Right atrium auricular region (tissue), 2 donors: ENCODE data around the gene TESK1. TPM values are rescaled to one million over a fixed set of nuclear protein-coding genes. Genes with fewer than 3 reads are reported as not detected.

Experiments
- DNase-seq: peaks from one replicate; pipeline ENCODE4 v3.0.0-alpha.2; 2019; ENCODE audit warnings: low spot score
- H3K27ac ChIP-seq, 2 donors: fragments of 200-600 bp; sonication (generic); 1 replicate in 1 of 2; 2 replicates in 1 of 2; pipeline ENCODE4 v1.5.1; 2016 to 2019
- H3K27me3 ChIP-seq, 2 donors: fragments of 200-600 bp; sonication (generic); one replicate each; pipeline versions ENCODE4 v1.5.1 to v1.6.0; 2017 to 2019
- H3K36me3 ChIP-seq: fragments of 200-600 bp; sonication (generic); one replicate; pipeline ENCODE4 v1.5.1; 2016
- H3K4me1 ChIP-seq, 2 donors: fragments of 200-600 bp; sonication (generic); one replicate each; pipeline versions ENCODE4 v1.5.1 to v1.6.0; 2017 to 2019
- H3K4me3 ChIP-seq, 2 donors: fragments of 200-600 bp; sonication (generic); 1 replicate in 1 of 2; 2 replicates in 1 of 2; pipeline ENCODE4 v1.5.1; 2017 to 2019; ENCODE audit warnings: mild to moderate bottlenecking in 1 of 2, moderate library complexity in 1 of 2
- H3K9me3 ChIP-seq, 2 donors: fragments of 200-600 bp; sonication (generic); one replicate each; pipeline ENCODE4 v1.5.1; 2019
- total RNA-seq, 2 donors: library from RNA; depleted of rRNA; stranded (reverse); fragments of >200 nt; gene quantifications; one replicate each; pipeline ENCODE4 v1.1.0, GENCODE V29; 2016
- TF ChIP-seq, protein P1 (sequence below), 2 donors: fragments of 200-600 bp; sonication (generic); IDR thresholded peaks; one replicate each; pipeline ENCODE4 v1.5.1; 2019; ENCODE audit warnings: antibody characterized with exemption in 2 of 2

Gene TESK1
- total RNA-seq, 2 donors from 2014 or later: 16.5 to 28.0 TPM

DNA sequence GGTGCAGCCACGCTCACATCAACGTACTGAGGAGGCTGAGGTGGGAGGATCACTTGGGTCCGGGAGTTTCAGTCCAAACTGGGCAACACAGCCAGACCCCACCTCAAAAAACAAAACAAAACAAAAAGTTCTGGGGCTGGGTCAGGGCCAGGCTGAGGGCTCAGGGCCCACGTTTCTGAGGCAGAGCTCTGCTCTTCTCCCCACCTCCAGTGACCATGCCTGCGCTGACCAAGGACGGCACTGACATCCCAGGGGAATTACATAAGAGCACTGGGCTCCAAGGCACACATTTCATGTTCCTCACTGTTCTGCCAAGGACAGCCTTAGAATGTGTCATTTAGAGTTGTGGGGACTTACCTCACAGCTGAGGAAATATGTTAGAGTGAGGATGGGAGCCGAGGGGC is 40.4 kb upstream of the TESK1 start:
- Histone ChIP-seq H3K9me3 (no peaks in the 10 kb centered on the region), H3K27ac (peak overlapping the region; percentile 65 to 66), H3K4me3 (no peak overlapping the region), H3K36me3 (peaks cover 29% of the 10 kb centered on the region), H3K27me3 (no peaks in the 10 kb centered on the region), H3K4me1 (peaks cover 0 to 31% of the 10 kb centered on the region in 2 donors)
- TF ChIP-seq, protein P1, sequence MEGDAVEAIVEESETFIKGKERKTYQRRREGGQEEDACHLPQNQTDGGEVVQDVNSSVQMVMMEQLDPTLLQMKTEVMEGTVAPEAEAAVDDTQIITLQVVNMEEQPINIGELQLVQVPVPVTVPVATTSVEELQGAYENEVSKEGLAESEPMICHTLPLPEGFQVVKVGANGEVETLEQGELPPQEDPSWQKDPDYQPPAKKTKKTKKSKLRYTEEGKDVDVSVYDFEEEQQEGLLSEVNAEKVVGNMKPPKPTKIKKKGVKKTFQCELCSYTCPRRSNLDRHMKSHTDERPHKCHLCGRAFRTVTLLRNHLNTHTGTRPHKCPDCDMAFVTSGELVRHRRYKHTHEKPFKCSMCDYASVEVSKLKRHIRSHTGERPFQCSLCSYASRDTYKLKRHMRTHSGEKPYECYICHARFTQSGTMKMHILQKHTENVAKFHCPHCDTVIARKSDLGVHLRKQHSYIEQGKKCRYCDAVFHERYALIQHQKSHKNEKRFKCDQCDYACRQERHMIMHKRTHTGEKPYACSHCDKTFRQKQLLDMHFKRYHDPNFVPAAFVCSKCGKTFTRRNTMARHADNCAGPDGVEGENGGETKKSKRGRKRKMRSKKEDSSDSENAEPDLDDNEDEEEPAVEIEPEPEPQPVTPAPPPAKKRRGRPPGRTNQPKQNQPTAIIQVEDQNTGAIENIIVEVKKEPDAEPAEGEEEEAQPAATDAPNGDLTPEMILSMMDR (IDR thresholded peaks at IDR 0.05): no peak
- DNase-seq: peak; percentile 82

DNA sequence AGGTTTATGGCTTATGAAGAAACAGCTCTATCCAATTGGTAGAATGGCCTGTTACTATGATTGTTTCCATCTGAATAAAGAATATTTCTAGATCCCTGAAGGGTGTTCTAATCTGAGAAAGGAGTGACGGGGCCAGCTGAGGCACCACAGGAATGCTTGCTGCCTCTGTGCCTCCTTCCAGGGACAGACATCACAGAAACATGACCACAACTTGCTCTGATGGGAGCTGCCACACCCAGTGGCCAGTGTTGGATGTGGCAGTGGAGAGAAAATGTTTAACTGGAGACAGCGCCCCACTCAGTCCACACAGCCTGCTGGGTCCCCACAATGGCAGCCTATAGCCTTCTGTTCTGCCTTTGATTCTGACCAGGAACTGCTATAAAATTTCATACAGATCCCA is 38.6 kb upstream of the TESK1 start:
- no peaks in the 10 kb centered on the region for H3K9me3 ChIP-seq
- H3K27ac ChIP-seq: no peak overlapping the region
- TF ChIP-seq, protein P1 (IDR thresholded peaks at IDR 0.05): no peak
- H3K4me1 ChIP-seq: peaks cover 0 to 31% of the 10 kb centered on the region in 2 donors
- no peaks in the 10 kb centered on the region for H3K27me3 ChIP-seq
- peaks cover 12% of the 10 kb centered on the region for H3K36me3 ChIP-seq
- DNase-seq: no peak
- no peak overlapping the region for H3K4me3 ChIP-seq

DNA sequence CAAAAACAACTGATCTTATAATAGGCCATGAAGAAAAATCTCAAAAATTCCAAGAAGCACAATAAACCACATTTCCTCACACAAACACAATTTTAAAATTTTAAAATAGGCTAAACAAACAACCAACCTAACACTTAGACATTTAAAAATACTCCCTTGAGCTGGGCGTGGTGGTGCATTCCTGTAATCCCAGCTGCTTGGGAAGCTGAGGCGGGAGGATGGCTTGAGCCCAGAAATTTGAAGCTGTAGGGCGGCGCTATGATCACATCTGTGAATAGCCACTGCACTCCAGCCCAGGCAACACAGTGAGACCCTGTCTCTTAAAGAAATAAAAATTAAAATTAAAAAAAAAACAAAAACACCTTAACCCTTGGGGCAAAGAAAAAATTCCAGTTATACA is 36.9 kb upstream of the TESK1 start:
- no peak overlapping the region for H3K4me3 ChIP-seq
- no peaks in the 10 kb centered on the region for H3K36me3 ChIP-seq
- H3K27me3 ChIP-seq: no peaks in the 10 kb centered on the region
- H3K4me1 ChIP-seq: peaks cover 0 to 24% of the 10 kb centered on the region in 2 donors
- TF ChIP-seq, protein P1 (IDR thresholded peaks at IDR 0.05): no peak
- no peak overlapping the region for H3K27ac ChIP-seq
- no peak for DNase-seq
- H3K9me3 ChIP-seq: no peaks in the 10 kb centered on the region

DNA sequence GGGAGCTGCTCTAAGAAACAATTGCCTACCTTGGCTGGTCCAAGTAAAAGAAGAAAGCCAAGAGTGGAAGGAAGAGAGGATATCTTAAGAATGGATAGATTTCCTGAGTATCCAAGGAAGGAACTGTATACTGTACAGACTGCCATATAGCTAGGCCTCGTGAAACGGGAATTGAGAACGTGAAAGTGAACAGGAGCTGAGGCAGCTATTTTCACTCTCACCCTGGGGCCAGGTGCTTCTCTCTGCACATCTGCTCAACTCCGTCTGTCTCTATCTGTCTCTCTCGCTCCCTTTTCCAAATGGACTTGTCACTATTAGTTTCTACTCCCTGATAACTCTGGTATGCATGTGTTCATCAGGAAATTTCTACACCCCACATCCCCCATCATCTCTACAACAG is 35.9 kb upstream of the TESK1 start:
- Histone ChIP-seq H3K4me3 (no peak overlapping the region), H3K9me3 (no peaks in the 10 kb centered on the region), H3K27ac (no peak overlapping the region), H3K36me3 (no peaks in the 10 kb centered on the region), H3K27me3 (no peaks in the 10 kb centered on the region), H3K4me1 (peaks cover 0 to 14% of the 10 kb centered on the region in 2 donors)
- TF ChIP-seq, protein P1 (IDR thresholded peaks at IDR 0.05): no peak
- DNase-seq: no peak

DNA sequence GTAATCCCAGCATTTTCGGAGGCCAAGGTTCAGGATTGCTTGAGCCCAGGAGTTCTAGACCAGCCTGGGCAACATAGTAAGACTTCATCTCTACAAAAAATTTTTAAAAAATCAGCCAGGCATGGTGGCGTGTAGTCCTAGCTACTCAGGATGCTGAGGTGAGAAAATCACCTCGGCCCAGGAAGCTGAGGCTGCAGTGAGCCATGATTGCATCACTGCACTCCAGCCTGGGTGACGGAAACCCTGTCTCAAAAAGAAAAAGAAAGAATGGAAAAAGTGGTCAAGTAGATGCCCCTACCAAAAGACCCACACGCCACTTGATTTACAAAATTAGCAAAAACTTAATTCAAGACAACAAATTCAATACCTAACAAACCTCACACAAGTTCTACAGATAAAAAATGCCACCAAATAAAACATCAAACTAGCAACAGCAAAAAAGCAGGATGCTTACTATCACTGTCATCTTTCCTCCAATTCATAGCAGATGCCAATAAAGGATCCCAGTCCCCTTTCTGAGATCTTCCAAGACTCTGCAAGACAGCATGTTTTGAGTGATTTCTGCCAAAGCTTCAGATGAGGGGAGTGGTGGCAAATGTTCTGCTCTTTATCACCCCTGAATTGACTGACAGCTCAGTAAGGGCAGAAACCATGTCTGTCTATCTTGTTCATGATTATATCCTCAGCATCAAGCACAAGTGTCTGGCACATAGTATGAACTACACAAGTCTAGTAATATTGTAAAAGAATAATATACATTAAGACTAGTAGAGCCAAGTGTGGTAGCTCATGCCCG is 34.2 kb upstream of the TESK1 start:
- Histone ChIP-seq H3K4me1 (no peaks in the 10 kb centered on the region), H3K4me3 (no peak overlapping the region), H3K36me3 (no peaks in the 10 kb centered on the region), H3K27me3 (no peaks in the 10 kb centered on the region), H3K27ac (no peak overlapping the region), H3K9me3 (no peaks in the 10 kb centered on the region)
- TF ChIP-seq, protein P1 (IDR thresholded peaks at IDR 0.05): no peak
- DNase-seq: no peak
